Right atrium auricular region (tissue), 2 donors: Measurements from ENCODE around the gene BET1L. TPM values are rescaled to one million over a fixed set of nuclear protein-coding genes. Genes with fewer than 3 reads are reported as not detected.

ENCODE experiments used
- DNase-seq: peaks from one replicate; pipeline ENCODE4 v3.0.0-alpha.2; 2019; ENCODE audit warnings: low spot score
- H3K27ac ChIP-seq, 2 donors: fragments of 200-600 bp; sonication (generic); 1 replicate in 1 of 2; 2 replicates in 1 of 2; pipeline ENCODE4 v1.5.1; 2016 to 2019
- H3K27me3 ChIP-seq, 2 donors: fragments of 200-600 bp; sonication (generic); one replicate each; pipeline versions ENCODE4 v1.5.1 to v1.6.0; 2017 to 2019
- H3K36me3 ChIP-seq: fragments of 200-600 bp; sonication (generic); one replicate; pipeline ENCODE4 v1.5.1; 2016
- H3K4me1 ChIP-seq, 2 donors: fragments of 200-600 bp; sonication (generic); one replicate each; pipeline versions ENCODE4 v1.5.1 to v1.6.0; 2017 to 2019
- H3K4me3 ChIP-seq, 2 donors: fragments of 200-600 bp; sonication (generic); 1 replicate in 1 of 2; 2 replicates in 1 of 2; pipeline ENCODE4 v1.5.1; 2017 to 2019; ENCODE audit warnings: mild to moderate bottlenecking in 1 of 2, moderate library complexity in 1 of 2
- H3K9me3 ChIP-seq, 2 donors: fragments of 200-600 bp; sonication (generic); one replicate each; pipeline ENCODE4 v1.5.1; 2019
- CTCF ChIP-seq, 2 donors: fragments of 200-600 bp; sonication (generic); IDR thresholded peaks; one replicate each; pipeline ENCODE4 v1.5.1; 2019; ENCODE audit warnings: antibody characterized with exemption in 2 of 2
- total RNA-seq, 2 donors: library from RNA; depleted of rRNA; stranded (reverse); fragments of >200 nt; gene quantifications; one replicate each; pipeline ENCODE4 v1.1.0, GENCODE V29; 2016

The BET1L gene
- total RNA-seq, 2 donors from 2014 or later: 20.7 to 25.9 TPM

DNA sequence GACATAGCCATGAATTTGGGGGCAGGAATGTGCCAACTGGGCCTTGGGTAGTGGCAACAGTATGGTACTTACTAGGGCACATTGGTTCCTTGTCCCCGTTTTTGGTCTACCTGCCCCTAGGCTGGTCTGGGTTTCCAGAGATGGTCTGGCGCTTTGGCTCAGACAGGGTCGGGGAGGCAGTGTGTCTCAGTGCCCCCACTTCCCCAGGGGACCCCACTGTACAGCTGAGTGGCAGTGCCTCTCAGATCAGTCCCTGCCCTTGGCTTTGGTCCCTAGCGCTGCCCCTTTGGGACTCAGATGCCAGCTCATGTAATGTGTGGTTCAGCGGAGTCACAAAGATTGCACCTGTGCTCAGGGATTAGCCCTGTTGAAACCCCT, 3.6 kb upstream of the BET1L start:
- peaks cover 56% of the 10 kb centered on the region for H3K36me3 ChIP-seq
- no peaks in the 10 kb centered on the region for H3K9me3 ChIP-seq
- no peak overlapping the region for H3K27ac ChIP-seq
- H3K27me3 ChIP-seq: no peaks in the 10 kb centered on the region
- peaks cover 0 to 32% of the 10 kb centered on the region in 2 donors for H3K4me1 ChIP-seq
- no peak for DNase-seq
- TF ChIP-seq CTCF (IDR thresholded peaks at IDR 0.05): no peak
- H3K4me3 ChIP-seq: no peak overlapping the region

DNA sequence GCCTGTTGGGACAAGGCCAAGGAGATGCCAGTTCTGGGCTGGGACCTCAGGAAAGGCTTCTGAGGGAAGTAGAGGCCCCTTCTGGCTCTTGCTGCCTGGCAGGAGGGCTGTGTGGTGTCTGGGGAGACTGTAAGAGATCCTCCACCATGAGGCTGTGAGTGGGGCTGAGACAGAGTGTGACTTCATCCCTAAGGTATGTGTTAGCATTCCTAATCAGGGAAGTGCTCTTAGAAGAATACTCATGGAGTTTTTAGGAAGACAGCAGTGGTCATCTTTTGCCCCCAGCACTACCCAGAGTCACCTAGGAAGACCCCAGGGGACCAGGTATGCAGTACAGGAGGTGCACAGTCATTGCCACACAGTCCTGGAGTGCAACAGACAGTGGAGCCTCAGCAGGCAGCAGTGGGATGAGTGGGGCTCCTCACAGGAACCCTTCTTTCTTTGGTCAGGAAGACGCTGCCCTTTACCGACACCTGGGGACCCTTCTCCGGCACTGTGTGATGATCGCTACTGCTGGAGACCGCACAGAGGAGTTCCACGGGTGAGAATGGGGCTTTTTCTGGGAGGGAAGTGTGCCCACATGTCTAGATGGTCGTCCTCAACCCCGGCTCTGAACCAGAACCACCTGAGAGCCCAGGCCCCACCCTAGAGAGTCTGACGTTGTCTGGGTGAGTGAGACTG, 3.1 kb upstream of the BET1L start:
- peaks cover 0 to 37% of the 10 kb centered on the region in 2 donors for H3K4me1 ChIP-seq
- no peaks in the 10 kb centered on the region for H3K27me3 ChIP-seq
- H3K36me3 ChIP-seq: peaks cover 58% of the 10 kb centered on the region
- no peak for TF ChIP-seq CTCF (IDR thresholded peaks at IDR 0.05)
- DNase-seq: no peak
- H3K9me3 ChIP-seq: no peaks in the 10 kb centered on the region
- H3K4me3 ChIP-seq: peak overlapping the region in 1 of 2 donors; percentile 98
- peak overlapping the region; percentile 12 to 95 for H3K27ac ChIP-seq

DNA sequence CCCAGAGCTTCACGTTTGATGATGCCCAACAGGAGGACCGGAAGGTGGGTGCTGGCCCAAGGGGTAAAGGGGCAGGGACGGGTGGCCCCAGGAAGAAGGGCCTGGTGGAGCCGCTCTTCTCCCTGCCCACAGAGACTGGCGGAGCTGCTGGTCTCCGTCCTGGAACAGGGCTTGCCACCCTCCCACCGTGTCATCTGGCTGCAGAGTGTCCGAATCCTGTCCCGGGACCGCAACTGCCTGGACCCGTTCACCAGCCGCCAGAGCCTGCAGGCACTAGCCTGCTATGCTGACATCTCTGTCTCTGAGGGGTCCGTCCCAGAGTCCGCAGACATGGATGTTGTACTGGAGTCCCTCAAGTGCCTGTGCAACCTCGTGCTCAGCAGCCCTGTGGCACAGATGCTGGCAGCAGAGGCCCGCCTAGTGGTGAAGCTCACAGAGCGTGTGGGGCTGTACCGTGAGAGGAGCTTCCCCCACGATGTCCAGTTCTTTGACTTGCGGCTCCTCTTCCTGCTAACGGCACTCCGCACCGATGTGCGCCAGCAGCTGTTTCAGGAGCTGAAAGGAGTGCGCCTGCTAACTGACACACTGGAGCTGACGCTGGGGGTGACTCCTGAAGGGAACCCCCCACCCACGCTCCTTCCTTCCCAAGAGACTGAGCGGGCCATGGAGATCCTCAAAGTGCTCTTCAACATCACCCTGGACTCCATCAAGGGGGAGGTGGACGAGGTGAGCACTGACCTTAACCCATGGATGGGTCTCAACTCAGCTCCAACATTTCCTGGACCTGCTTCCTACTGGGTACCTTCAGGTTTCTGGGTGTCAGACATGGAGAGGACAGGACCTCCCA, 2.3 kb upstream of the BET1L start:
- Histone ChIP-seq H3K4me3 (peak overlapping the region; percentile 95 to 98), H3K36me3 (peaks cover 62% of the 10 kb centered on the region), H3K27ac (peak overlapping the region; percentile 95 to 99), H3K27me3 (no peaks in the 10 kb centered on the region), H3K9me3 (no peaks in the 10 kb centered on the region), H3K4me1 (peaks cover 0 to 45% of the 10 kb centered on the region in 2 donors)
- DNase-seq: no peak
- TF ChIP-seq CTCF (IDR thresholded peaks at IDR 0.05): no peak

- Histone ChIP-seq H3K9me3 (no peaks in the 10 kb centered on the region), H3K4me3 (peak overlapping the region; percentile 95 to 98), H3K27ac (peak overlapping the region; percentile 95 to 99), H3K4me1 (peaks cover 0 to 51% of the 10 kb centered on the region in 2 donors), H3K27me3 (no peaks in the 10 kb centered on the region), H3K36me3 (peaks cover 62% of the 10 kb centered on the region)
- DNase-seq: no peak
- TF ChIP-seq CTCF (IDR thresholded peaks at IDR 0.05): no peak
Observed at GRCh38 chr11:208917-209260, 1.7 kb upstream of the BET1L start.

DNA sequence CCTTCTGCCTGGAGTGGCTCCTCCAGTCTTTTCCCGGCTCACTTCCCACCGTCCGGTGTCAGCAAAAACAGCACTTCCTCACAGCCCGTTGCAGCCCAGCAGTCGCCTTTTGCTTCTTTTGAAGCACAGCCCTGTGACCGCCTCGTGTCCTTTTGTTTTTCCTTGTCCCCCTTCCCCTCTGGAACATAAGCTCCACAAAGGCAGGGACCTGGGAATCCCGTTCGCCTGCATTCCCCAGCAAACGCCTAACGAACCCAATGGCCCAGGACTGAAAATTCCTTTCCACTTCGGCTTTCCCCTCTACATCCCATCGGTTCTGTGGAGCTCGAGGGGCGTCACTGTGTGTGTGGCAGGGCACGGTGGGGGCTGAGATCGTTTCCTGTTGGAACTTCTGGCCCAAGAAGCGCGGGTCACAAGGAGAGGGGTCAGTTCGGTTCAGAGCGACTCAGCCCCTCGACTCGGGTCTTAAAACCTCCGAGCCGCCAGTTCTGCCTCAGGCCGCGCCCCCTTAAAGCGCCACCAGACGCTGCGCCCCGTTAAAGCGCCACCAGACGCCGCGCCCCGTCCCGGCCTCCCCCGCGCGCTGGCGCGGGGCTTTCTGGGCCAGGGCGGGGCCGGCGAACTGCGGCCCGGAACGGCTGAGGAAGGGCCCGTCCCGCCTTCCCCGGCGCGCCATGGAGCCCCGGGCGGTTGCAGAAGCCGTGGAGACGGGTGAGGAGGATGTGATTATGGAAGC, 1.1 kb upstream of the BET1L start:
- peak overlapping the region; percentile 95 to 98 for H3K4me3 ChIP-seq
- peak; percentile 78 for DNase-seq
- peak overlapping the region; percentile 95 to 99 for H3K27ac ChIP-seq
- peak in 1 of 2 donors; percentile 29 for TF ChIP-seq CTCF (IDR thresholded peaks at IDR 0.05)
- H3K36me3 ChIP-seq: peaks cover 64% of the 10 kb centered on the region
- no peaks in the 10 kb centered on the region for H3K27me3 ChIP-seq
- peaks cover 0 to 56% of the 10 kb centered on the region in 2 donors for H3K4me1 ChIP-seq
- H3K9me3 ChIP-seq: no peaks in the 10 kb centered on the region
